GM12878 (cell line): ENCODE results near the gene RALGAPA1. TPM values are rescaled to one million over a fixed set of nuclear protein-coding genes. Genes with fewer than 3 reads are reported as not detected.

Experiments used
- polyA plus RNA-seq, 11 experiments: library from polyadenylated mRNA; depleted of rRNA in 4 of 11; unstranded in 6 of 11; stranded (reverse) in 5 of 11; fragments of >200 nt; fragmentation: Nextera tagmentation in 4 of 11; fragmentation: Illumina TruSeq in 1 of 11; extraction: Ambion mirVana in 4 of 11; extraction: Trizol in 1 of 11; gene quantifications; 1 replicate in 1 of 11; 2 replicates in 10 of 11; pipeline versions ENCODE4 v1.2.1 to v1.2.3, GENCODE V29; 2011 to 2016; ENCODE audit warnings: inconsistent platforms in 2 of 11, missing spikeins in 2 of 11, low read depth in 1 of 11
- total RNA-seq, 4 experiments: library from RNA; depleted of rRNA in 3 of 4; stranded (reverse); fragments of >200 nt in 3 of 4; fragmentation: Illumina TruSeq in 1 of 4; extraction: Trizol in 1 of 4; gene quantifications; 2 replicates each; pipeline versions ENCODE4 v1.2.1 to v1.2.3, GENCODE V29; 2013 to 2021
- TF ChIP-seq, protein P1 (sequence below): fragments of 450-650 bp; IDR thresholded peaks from 2 replicates; pipeline ENCODE4 v1.6.1; 2017; ENCODE audit warnings: mild to moderate bottlenecking, moderate library complexity
- TF ChIP-seq, protein P2 (sequence below): IDR thresholded peaks from 2 replicates; pipeline ENCODE4 v1.6.1; 2012; ENCODE audit warnings: low read depth, low read length, improper control_type of control experiment
- TF ChIP-seq, protein P3 (sequence below): IDR thresholded peaks from 2 replicates; pipeline ENCODE4 v1.6.1; 2012; ENCODE audit warnings: low read depth, low read length, improper control_type of control experiment
- TF ChIP-seq, protein P4 (sequence below): fragments of 450-650 bp; formaldehyde crosslinking; IDR thresholded peaks from 2 replicates; pipeline ENCODE4 v1.4.0; 2022; ENCODE audit warnings: mild to moderate bottlenecking, moderate library complexity

Gene RALGAPA1
- total and polyA plus RNA-seq, 10 of the 15 experiments (the other 5 are each of a cell fraction or from before 2014, with no cell fraction given): 5.6 to 26.7 (median 14.7) TPM

DNA sequence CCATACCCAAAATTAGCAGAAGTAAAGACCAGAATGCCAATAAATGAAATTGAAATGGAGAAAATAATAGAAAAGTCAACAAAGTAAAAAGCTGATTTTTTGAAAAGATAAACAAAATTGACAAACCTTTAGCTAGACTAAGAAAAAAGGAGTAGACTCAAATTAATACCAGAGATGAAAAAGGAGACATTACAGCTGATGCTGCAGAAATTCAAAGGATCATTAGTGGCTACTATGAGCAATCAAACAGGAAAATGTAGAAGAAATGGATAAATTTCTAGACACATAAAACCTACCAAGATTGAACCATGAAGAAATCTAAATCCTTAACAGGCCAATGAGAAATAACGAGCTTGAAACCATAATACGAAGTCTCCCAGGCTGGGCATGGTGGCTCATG lies 309.9 kb downstream of the RALGAPA1 start (continued):
- TF ChIP-seq, protein P1, sequence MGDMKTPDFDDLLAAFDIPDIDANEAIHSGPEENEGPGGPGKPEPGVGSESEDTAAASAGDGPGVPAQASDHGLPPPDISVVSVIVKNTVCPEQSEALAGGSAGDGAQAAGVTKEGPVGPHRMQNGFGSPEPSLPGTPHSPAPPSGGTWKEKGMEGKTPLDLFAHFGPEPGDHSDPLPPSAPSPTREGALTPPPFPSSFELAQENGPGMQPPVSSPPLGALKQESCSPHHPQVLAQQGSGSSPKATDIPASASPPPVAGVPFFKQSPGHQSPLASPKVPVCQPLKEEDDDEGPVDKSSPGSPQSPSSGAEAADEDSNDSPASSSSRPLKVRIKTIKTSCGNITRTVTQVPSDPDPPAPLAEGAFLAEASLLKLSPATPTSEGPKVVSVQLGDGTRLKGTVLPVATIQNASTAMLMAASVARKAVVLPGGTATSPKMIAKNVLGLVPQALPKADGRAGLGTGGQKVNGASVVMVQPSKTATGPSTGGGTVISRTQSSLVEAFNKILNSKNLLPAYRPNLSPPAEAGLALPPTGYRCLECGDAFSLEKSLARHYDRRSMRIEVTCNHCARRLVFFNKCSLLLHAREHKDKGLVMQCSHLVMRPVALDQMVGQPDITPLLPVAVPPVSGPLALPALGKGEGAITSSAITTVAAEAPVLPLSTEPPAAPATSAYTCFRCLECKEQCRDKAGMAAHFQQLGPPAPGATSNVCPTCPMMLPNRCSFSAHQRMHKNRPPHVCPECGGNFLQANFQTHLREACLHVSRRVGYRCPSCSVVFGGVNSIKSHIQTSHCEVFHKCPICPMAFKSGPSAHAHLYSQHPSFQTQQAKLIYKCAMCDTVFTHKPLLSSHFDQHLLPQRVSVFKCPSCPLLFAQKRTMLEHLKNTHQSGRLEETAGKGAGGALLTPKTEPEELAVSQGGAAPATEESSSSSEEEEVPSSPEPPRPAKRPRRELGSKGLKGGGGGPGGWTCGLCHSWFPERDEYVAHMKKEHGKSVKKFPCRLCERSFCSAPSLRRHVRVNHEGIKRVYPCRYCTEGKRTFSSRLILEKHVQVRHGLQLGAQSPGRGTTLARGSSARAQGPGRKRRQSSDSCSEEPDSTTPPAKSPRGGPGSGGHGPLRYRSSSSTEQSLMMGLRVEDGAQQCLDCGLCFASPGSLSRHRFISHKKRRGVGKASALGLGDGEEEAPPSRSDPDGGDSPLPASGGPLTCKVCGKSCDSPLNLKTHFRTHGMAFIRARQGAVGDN: no peak
- TF ChIP-seq, protein P2, sequence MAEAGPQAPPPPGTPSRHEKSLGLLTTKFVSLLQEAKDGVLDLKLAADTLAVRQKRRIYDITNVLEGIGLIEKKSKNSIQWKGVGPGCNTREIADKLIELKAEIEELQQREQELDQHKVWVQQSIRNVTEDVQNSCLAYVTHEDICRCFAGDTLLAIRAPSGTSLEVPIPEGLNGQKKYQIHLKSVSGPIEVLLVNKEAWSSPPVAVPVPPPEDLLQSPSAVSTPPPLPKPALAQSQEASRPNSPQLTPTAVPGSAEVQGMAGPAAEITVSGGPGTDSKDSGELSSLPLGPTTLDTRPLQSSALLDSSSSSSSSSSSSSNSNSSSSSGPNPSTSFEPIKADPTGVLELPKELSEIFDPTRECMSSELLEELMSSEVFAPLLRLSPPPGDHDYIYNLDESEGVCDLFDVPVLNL: no peak
- TF ChIP-seq, protein P3, sequence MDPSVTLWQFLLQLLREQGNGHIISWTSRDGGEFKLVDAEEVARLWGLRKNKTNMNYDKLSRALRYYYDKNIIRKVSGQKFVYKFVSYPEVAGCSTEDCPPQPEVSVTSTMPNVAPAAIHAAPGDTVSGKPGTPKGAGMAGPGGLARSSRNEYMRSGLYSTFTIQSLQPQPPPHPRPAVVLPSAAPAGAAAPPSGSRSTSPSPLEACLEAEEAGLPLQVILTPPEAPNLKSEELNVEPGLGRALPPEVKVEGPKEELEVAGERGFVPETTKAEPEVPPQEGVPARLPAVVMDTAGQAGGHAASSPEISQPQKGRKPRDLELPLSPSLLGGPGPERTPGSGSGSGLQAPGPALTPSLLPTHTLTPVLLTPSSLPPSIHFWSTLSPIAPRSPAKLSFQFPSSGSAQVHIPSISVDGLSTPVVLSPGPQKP: no peak
- TF ChIP-seq, protein P4, sequence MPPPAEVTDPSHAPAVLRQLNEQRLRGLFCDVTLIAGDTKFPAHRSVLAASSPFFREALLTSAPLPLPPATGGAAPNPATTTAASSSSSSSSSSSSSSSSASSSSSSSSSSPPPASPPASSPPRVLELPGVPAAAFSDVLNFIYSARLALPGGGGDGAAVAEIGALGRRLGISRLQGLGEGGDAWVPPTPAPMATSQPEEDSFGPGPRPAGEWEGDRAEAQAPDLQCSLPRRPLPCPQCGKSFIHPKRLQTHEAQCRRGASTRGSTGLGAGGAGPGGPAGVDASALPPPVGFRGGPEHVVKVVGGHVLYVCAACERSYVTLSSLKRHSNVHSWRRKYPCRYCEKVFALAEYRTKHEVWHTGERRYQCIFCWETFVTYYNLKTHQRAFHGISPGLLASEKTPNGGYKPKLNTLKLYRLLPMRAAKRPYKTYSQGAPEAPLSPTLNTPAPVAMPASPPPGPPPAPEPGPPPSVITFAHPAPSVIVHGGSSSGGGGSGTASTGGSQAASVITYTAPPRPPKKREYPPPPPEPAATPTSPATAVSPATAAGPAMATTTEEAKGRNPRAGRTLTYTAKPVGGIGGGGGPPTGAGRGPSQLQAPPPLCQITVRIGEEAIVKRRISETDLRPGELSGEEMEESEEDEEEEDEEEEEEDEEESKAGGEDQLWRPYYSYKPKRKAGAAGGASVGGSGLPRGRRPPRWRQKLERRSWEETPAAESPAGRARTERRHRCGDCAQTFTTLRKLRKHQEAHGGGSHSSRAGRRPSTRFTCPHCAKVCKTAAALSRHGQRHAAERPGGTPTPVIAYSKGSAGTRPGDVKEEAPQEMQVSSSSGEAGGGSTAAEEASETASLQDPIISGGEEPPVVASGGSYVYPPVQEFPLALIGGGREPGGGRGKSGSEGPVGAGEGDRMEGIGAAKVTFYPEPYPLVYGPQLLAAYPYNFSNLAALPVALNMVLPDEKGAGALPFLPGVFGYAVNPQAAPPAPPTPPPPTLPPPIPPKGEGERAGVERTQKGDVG: no peak
